Measurements from ENCODE around the gene TMPRSS9.
"Not testable (repeated sequence)": the region's sequence is repeated elsewhere in the genome, so short reads cannot be mapped to it uniquely, and the experiment has no call there.

The TMPRSS9 gene

DNA sequence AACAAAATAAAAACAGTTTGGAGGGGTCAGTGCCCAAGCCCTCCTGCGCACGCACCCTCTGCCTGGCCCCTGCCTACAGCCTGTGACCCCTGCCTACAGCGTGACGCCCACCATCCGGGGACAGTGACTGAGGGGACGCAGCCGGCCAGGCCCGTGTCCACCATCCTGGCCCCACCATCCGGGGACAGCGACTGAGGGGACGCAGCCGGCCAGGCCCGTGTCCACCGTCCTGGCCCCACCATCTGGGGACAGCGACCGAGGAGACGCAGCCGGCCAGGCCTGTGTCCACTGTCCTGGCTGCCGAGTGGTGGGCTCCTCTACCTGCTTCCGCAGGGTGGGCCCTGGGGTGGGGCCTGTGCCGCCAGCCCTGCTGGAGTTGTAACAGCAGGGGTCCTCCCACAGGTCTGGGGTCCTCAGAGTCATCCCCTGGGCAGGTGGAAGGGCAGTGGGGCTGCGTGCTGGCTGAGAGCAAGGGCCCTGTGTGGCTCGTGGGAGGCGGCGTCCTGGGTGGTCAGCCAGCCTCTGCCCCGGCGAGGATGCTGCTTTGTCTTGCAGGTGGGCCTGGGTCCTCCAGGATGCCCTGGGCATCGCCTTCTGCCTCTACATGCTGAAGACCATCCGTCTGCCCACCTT lies 17.3 kb upstream of the TMPRSS9 start:
- no peak for DNase-seq (ENCODE audit: low read depth)

DNA sequence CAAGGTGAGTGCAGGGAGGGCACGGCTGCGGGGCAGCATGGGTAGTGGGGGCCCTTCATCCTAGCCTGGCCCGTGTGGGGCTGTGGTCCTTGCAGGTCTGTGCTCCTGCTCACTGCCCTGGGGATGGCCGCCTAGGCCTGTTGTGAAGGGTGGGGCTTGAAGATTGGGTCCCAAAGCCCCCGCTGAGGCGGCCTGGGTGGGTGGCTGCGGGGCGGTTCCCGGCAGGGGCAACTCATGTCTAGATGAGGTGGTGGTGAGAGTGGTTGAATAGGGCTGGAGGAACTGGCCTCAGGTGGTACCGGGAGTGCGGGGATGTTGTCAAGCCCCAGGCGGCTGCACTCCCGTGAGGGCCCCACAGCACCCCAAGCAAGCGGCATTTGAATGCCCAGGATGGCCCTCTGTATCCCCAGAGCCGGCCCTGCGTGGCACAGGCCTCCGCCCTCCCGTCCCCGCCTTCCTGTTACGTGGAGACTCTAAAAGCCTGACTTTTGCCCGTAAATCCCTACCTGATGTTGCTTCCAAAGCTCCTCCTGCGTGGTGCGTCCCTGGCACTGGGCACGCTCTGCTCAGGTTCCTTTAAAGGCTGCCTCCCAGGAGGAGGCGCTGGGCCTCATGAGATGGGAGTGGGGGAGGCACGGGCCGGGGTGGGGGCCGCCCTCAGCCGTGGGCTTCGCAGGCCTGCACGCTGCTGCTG lies 16.6 kb upstream of the TMPRSS9 start:
- no peak for DNase-seq (ENCODE audit: low read depth)

DNA sequence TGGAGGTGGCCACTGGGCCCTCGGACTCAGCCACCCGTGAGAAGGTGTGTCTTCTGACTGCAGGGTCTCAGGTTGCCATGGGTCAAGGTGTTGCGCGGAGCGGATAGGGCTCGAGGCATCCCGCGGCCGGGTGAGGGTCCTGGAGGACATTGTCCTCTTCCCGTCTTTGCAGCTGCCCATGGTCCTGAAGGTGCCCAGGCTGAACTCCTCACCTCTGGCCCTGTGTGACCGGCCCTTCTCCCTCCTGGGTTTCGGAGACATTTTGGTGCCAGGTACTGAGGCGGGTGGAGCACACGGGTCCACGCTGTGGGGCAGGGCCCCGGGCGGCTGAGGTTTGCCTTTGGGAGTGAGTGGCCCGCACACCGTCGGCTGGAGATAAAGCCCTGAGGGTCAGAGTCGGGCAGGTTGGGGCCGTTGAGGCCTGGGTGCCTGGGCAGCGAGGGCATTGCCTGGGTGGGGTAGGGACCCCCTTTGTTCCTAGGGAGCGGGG lies 15.6 kb upstream of the TMPRSS9 start:
- DNase-seq (ENCODE audit: low read depth): no peak

DNA sequence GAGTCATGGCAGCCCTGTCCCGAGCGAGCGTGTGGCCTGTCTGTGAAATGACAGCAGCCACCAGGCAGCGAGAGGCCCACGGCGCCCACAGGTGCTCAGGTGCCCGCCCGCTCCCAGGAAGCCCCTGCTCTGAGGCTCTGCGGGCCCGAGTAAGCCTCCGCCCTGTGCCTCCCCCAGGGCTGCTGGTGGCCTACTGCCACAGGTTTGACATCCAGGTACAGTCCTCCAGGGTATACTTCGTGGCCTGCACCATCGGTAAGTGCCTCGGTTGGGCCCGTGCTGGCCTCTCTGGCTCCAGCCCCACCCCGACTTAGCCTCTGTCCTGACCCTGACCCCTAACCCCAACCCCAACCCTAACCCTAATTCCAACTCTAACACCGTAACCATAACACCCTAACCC lies 15.0 kb upstream of the TMPRSS9 start:
- no peak for DNase-seq (ENCODE audit: low read depth)

DNA sequence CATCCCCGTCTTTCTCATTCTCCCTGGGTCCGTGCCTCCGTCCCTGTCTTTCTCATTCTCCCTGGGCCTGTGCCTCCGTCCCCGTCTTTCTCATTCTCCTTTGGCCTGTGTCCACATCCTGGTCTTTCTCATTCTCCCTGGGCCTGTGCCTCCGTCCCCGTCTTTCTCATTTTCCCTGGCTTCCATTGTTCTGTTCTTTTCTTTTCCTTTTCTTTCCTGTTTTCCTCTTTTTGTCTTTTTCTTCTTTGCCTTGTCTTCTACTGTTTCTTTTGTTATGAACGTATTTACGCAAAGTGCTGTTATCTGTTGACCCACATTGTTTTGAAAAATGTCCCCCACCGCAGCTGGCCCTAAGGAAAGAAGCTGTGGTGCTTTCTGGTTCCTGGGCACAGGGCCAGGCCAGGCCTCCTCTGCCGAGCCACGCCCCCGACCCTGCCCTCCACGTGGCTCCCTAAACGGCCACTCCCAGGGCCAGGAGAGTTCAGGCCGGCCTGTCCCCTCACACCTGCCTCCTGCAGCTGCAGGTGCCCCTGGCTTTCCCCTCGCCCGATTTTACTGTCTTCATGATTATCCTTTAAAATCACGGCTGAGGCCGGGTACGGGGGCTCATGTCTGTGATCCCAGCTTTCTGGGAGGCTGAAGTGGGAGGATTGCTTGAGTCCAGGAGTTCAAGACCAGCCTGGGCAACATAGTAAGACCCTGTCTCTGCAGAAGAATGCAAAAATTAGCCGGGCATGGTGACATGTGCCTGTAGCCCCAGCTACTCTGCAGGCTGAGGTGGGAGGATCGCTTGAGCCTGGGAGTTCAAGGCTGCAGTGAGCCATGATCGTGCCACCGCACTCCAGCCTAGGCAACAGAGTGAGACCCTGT lies 14.0 kb upstream of the TMPRSS9 start:
- DNase-seq (ENCODE audit: low read depth): no peak

DNA sequence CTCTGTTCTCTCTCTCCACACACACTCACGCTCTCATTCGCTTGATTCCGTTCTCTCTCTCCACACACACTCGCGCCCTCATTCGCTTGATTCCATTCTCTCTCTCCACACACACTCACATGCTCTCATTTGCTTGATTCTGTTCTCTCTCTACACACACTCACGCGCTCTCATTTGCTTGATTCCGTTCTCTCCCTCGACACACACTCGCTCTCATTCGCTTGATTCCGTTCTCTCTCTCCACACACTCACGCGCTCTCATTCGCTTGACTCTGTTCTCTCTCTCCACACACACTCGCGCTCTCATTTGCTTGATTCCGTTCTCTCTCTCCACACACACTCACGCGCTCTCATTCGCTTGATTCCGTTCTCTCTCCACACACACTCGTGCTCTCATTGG lies 10.2 kb upstream of the TMPRSS9 start:
- DNase-seq (ENCODE audit: low read depth): not testable (repeated sequence)

DNA sequence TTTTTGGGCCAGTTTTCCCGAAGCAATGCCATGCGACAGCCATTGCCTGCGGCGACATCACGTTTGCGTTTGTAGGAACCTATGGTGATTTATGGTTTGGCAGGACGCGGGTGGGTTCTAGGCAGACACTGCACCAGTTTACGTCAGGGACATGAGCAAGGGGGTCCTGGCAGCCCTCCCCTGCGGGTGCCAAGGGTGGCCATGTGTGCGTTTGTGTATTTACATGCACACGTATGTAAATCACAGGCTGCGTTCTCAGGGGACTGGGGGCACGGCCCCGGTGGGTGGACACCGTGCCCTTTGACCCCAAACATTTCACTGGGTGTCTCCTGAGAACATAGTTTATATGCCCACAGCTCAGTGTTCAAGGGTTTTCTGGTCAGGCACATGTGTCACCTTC lies 9.4 kb upstream of the TMPRSS9 start:
- DNase-seq (ENCODE audit: low read depth): no peak

DNA sequence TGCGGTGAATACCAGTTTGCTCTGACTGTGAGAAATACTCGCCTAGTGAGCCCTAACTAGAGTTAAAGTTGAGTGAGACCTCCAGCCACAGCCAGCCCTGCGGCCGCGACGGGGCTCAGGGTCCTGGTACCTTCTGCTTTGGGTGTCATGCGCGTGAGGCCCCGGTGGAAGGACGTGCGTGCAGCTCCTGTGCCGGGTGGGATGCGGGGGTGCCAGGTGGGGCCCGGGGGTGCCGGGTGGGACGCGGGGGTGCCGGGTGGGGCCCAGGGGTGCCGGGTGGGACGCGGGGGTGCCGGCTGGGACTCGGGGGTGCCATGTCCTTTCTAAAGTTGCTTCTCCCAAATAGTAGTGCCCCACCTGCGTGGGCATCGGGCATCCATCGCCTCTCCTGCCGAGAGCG lies 8.5 kb upstream of the TMPRSS9 start:
- DNase-seq (ENCODE audit: low read depth): no peak

DNA sequence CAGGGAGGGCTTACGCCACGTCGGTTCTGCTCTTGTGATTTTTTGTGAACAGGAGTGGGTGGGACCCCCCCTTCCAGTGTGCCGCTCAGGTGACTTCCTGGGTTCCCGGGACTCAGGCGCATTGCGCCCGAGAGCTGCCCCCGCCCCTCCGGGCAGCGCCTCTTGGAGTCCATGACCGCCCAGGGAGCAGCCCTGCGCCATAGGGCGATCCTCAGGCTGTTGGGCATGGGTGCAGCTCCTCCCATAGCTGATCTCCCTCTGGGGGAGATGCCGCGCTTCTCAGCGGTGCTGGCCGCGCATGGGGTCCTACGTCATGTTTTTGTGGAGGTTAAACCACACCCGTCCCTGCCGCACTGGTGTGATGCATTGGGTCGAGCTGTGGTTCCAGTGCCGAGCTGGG lies 7.9 kb upstream of the TMPRSS9 start:
- DNase-seq (ENCODE audit: low read depth): no peak

DNA sequence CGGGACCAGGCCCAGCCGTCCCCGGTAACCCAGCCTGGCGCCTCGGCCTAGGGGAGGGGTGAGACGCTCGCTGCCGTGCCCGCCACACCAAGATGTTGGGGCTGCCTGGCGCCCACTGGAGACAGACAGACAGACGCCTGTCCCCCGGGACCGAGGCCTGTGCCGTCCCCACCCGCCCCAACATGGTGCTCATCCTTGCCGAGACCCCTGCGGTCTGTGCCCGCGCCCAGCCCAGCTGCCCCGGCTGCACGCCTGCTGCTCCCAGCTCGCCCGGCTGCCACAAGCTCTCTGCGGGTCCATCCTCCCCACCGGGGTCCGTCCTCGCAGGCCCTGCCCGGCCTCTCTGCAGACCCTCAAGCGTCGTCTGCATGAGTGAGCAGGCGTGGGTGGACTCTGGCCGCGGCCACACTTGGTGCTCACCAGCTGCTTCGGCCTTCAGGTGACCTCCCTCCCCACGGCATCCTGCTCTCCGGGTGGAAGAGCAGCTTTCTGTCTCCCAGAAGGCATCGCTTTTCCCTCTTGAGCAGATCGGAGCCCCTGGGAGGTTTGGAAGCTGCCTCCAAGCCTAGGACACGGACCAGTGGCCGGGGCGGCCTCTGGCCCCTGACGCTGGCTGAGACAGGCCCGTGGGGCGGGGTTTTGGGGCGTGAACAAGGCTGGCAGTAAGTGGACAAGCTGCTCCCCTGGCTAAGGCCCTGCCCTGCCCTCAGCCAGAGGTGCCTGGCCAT lies 6.7 kb upstream of the TMPRSS9 start:
- no peak for DNase-seq (ENCODE audit: low read depth)

DNA sequence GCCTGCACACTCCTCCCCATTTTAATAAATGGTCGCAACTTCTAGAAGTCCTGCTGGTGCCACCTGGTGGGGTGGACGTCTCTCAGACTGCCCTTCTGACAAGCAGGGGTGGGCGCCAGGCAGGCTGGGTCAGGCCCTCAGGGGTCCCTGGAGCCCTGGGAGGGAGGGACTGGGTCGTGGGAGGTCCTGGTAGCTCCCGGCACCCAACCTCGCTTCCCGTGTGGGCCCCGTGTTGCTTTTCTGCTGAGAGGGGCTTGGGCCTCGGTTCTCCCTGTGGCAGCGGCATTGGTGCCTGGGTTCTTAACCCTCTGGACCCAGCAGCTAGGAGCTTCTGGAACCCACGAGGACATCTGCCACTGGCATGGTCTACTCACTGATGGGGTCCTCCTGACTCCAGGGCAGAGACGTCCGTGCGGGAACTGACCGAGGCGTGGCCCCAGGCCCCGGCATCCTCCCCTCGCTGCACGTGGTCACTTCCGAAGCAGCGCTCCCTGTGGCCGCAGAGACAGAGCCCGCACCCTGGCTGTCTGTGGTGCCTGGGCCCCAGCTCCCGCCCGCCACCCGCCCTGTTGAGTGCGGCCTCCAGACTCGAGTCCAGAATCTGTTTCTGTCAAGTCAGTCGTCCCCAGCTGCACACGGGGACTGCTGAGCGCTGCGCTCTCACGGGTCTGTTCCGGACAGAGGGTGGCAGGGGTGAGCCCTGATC lies 6.0 kb upstream of the TMPRSS9 start:
- no peak for DNase-seq (ENCODE audit: low read depth)

DNA sequence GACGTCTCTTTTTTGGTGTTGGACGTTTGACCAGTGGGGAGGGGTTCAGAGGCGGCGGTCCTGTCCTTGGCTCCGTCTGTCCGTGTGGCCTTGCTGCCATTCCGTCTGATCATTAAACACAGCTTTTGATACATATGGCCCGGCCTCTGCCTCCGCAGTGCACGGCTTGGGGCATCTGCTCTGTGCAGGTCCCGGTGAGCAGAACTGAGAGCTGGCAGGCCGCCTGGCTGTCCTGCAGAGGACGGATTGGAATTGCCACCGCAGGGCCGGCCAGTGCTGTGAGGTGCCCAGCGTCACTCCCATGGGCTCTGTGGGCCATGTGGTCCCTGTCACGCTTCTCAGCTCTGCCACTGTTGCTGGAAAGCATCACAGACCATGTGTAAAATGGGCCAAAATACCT lies 5.4 kb upstream of the TMPRSS9 start:
- DNase-seq (ENCODE audit: low read depth): no peak

DNA sequence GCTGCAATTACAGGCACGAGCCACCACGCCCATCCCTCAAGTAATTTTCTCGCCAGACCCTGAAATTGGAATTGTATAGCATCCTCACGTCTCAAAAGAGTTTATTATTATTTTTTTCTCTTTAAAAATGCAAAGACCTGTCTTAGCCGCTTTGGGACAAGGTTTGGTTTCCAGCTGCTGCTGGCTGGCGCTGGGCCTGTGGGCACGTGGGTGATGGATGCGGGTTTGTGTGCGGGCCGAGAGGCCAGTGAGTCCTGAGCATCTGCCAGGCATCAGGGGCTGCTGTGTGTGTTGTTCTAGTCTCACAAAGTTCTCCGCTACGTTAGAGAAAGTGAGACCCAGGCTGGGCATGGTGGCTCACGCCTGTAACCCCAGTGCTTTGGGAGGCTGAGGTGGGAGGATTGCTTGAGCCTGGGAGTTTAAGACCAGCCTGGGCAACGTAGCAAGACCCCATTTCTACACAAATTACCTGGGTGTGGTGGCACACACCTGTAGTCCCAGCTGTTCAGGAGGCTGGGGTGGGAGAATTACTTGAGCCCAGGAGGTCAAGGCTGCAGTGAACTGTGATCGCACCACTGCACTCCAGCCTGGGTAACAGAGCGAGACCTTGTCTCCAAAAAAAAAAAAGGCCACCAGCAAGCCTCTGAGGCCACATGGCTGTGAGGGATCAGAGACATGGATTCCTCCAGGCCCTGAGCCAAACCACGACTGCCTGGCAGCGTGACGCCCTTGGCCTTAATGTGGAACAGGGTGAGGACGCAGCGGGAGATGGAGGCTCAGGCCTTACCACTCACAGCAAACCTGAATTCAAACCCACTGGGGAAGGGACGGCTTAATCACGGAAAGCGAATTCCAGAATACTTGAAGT lies 4.7 kb upstream of the TMPRSS9 start:
- no peak for DNase-seq (ENCODE audit: low read depth)

DNA sequence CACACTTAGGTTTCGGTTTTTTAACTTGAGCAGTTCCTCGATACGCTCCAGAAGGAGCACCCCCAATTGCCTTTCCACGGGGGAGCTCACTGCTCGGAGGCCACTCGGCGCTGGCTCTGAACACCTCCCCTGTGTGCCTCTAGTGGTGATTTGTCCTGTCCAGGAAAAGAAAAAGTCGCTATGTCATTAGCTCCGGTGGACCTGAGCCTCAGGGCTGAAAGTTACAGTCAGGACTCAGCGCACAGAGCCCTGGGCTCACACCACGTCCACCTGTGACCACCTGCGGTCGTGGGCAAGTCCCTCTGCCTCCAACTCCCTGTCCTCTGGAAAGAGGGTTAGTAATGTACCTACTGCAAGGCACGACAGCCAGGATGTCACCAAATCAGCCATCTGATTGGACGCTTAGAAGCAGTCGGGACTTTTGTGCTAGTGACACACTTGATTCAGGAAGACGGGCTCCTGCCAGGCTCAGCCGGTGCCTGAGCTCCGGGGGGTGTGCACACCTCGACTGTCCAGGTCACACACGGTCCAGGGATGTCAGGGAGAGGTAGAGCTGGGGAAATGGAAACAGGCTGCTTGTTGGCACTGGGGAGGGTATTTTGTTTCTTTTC lies 3.9 kb upstream of the TMPRSS9 start:
- DNase-seq (ENCODE audit: low read depth): no peak

DNA sequence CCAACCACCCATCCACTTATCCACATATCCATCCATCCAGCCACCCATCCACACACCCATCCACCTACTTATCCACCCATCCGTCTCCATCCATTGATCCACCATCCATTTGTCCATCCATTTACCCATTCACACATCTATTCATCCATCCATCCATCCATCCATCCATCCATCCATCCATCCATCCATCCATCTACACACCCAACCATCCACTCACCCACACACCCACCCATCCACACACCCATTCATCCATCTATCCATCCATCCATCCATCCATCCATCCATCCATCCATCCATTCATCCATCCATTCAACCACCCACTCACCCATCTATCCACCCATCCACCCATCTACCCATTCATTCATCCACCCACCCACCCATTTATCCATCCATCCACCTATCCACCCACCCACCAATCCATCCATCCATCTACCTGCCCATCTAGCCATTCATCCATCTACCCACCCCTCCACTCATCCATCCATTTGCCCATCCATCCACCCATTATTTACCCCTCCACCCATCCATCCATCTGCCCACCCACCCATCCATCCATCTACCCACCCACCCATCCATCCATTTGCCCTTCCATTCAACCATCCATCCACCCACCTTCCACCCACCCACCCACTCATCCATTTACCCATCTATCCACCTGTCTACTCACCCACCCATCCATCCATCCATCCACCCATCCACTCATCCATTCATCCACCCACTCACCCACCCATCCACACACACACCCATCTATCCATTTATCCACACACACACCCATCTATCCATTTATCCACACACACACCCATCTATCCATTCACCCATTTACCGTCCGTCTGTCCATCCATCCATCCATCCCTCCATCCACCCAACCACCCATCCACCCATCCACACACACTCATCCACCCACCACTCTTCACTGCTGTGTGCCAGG lies 2.5 kb upstream of the TMPRSS9 start:
- no peak for DNase-seq (ENCODE audit: low read depth)

DNA sequence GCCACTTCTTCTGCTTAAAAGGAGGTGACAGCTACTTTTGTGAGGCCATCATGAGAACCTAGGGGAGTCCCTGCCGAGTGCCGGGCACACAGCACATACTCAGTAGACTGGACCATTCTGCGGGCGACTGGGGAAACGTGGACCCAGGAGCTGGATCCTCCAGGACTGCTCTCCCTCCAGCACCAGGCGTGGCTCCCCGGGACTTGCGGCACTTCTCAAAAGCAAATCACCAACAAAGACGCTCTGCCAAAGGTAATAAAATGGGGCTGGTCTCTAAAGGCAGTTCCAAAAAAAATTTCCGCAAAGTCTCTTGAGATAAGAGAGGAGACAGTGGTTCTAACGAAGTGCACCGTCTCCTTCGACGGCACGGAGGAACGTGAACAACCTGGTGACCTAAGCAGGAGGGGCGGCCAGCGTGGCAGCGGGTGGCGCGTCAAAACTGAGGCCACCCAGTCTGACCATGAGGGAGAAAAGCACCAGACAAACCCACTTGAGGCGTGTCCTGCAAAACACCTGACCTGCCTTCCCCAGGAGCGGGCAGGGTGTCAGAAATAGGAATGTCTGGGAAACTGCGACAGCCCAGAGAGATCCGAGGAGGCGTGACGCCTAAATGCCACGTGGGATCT lies 1.4 kb upstream of the TMPRSS9 start:
- no peak for DNase-seq (ENCODE audit: low read depth)

DNA sequence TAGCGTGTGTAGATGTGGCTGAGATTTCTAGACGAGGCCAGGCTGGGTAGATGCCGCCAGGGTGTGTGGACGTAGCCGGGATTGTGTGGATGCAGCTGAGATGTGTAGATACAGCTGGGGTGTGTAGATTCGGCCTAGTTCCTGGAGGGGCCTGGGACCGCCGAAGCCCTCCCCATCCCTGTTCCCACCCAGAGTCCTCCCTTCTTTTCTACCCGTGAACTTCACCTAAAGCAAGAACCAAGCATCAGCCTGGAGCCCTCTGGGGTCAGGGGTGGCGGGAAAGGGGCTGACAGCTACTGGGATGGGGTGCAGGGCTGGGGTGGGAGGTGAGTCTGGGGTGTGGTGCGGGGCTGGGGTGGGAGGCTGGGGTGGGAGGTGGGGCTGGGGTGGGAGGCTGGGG lies 768 bp downstream of the TMPRSS9 start:
- no peak for DNase-seq (ENCODE audit: low read depth)

DNA sequence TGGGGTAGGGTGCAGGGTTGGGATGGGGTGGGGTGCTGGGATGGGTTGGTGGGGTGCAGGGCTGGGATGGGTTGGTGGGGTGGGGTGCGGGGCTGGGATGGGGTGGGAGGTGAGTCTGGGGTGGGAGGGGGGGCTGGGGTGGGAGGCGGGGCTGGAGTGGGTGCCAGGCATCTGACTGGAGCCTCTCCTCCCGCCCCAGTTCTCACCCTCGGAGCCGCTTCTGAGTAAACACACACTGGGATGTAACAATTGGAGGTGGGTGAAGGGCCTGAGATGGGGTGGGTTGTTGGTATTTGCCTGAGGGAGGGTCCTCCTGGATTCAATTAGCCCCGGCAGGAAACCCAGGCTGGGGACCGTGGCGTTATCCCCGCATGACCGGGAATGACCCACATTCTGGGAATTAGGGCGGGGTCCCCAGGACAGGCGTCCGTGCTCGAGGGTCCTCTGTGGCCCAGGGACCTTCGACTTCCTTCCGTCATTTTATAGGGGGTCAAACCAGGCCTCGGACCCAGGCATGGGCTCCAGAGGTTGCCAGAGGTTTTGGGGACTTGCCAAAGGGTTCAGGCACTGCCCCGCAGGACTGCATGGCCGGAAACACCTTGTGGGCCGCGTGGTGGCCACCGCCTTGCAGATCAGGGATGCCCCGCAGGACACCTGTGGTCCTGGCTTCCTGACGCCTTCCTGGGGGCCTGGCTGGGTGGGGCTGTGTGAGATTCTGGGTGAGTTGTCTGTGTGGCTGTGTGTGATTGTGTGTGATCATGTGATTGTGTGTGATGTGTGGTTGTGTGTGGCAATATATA lies 1.4 kb downstream of the TMPRSS9 start:
- DNase-seq (ENCODE audit: low read depth): no peak

Measured in fibroblast of the conjunctiva (primary cell).